Progenitor cell of endocrine pancreas (in vitro differentiated cells): Measurements from ENCODE around the gene LIN7C. TPM values are rescaled to one million over a fixed set of nuclear protein-coding genes. Genes with fewer than 3 reads are reported as not detected.

Experiments used
- DNase-seq: peaks from one replicate; pipeline ENCODE4 v3.0.0; 2021; ENCODE audit warnings: low spot score; ENCODE audit not compliant: unreplicated experiment
- H3K27ac Mint-ChIP-seq: 2 replicates; pipeline ENCODE4 v1.8.0; 2021; ENCODE audit warnings: mild to moderate bottlenecking, moderate library complexity, mixed read lengths
- H3K27me3 Mint-ChIP-seq: 2 replicates; pipeline ENCODE4 v1.8.0; 2021; ENCODE audit warnings: mixed read lengths
- H3K36me3 Mint-ChIP-seq: 2 replicates; pipeline ENCODE4 v1.8.0; 2022; ENCODE audit warnings: mixed read lengths; ENCODE audit not compliant: insufficient read depth
- H3K4me1 Mint-ChIP-seq: 2 replicates; pipeline ENCODE4 v1.8.0; 2021; ENCODE audit warnings: low read depth, mixed read lengths
- H3K4me3 Mint-ChIP-seq: 2 replicates; pipeline ENCODE4 v1.8.0; 2021; ENCODE audit warnings: low read depth, mild to moderate bottlenecking, moderate library complexity, mixed read lengths
- H3K9me3 Mint-ChIP-seq: 2 replicates; pipeline ENCODE4 v1.8.0; 2021; ENCODE audit warnings: low read depth, mixed read lengths
- CTCF ChIP-seq: fragments of 200-600 bp; sonication (generic); IDR thresholded peaks from one replicate; pipeline ENCODE4 v1.5.0; 2021; ENCODE audit warnings: antibody characterized with exemption, mild to moderate bottlenecking; ENCODE audit not compliant: unreplicated experiment
- total RNA-seq: library from RNA; stranded (reverse); gene quantifications from 2 replicates; pipeline ENCODE4 v1.2.1, GENCODE V29; 2021

Gene LIN7C
- total RNA-seq, 1 donor from 2014 or later = 38.2 TPM

- H3K27me3 Mint-ChIP-seq = no peaks in the 10 kb centered on the region
- H3K9me3 Mint-ChIP-seq = no peaks in the 10 kb centered on the region
- DNase-seq = no peak
- H3K27ac Mint-ChIP-seq = no peak overlapping the region
- H3K4me1 Mint-ChIP-seq = peaks cover 2% of the 10 kb centered on the region
- H3K36me3 Mint-ChIP-seq = no peaks in the 10 kb centered on the region
- TF ChIP-seq CTCF = no peak
- no peak overlapping the region for H3K4me3 Mint-ChIP-seq
These were observed 5.7 kb upstream of the LIN7C start for GRCh38 chr11:27512238-27512637.

GRCh38 chr11:27509908-27510307 is 3.3 kb upstream of the LIN7C start:
- TF ChIP-seq CTCF = no peak
- no peak overlapping the region for H3K4me3 Mint-ChIP-seq
- H3K4me1 Mint-ChIP-seq = peaks cover 11% of the 10 kb centered on the region
- no peaks in the 10 kb centered on the region for H3K27me3 Mint-ChIP-seq
- H3K27ac Mint-ChIP-seq = no peak overlapping the region
- no peak for DNase-seq
- no peaks in the 10 kb centered on the region for H3K9me3 Mint-ChIP-seq
- H3K36me3 Mint-ChIP-seq = no peaks in the 10 kb centered on the region

- Mint-ChIP-seq H3K4me3 (peak overlapping the region; percentile 100), H3K27ac (peak overlapping the region; percentile 87), H3K36me3 (no peaks in the 10 kb centered on the region), H3K27me3 (no peaks in the 10 kb centered on the region), H3K4me1 (peaks cover 15% of the 10 kb centered on the region), H3K9me3 (no peaks in the 10 kb centered on the region)
- DNase-seq = no peak
- TF ChIP-seq CTCF = no peak
These were observed 1.2 kb upstream of the LIN7C start for GRCh38 chr11:27507557-27508322.

GRCh38 chr11:27505781-27506180 is 788 bp downstream of the LIN7C start:
- H3K27ac Mint-ChIP-seq = peak overlapping the region; percentile 99
- TF ChIP-seq CTCF = no peak
- no peak for DNase-seq

GRCh38 chr11:27504205-27504604 is 2.4 kb downstream of the LIN7C start:
- peaks cover 21% of the 10 kb centered on the region for H3K4me1 Mint-ChIP-seq
- no peaks in the 10 kb centered on the region for H3K27me3 Mint-ChIP-seq
- H3K27ac Mint-ChIP-seq = no peak overlapping the region
- no peak for DNase-seq
- TF ChIP-seq CTCF = no peak
- H3K4me3 Mint-ChIP-seq = no peak overlapping the region
- H3K9me3 Mint-ChIP-seq = no peaks in the 10 kb centered on the region
- peaks cover 6% of the 10 kb centered on the region for H3K36me3 Mint-ChIP-seq

More at GRCh38 chr11:27505781-27506180, 788 bp downstream of the LIN7C start:
- Mint-ChIP-seq H3K4me3 (peak overlapping the region; percentile 100), H3K4me1 (peaks cover 21% of the 10 kb centered on the region), H3K9me3 (no peaks in the 10 kb centered on the region), H3K27me3 (no peaks in the 10 kb centered on the region), H3K36me3 (peaks cover 2% of the 10 kb centered on the region)
